Activated T-cell treated with anti-CD3 and anti-CD28 coated beads for 4 hours (primary cell): ENCODE measurements around the gene SCUBE1.

Experiments
- DNase-seq: peaks from one replicate; pipeline ENCODE4 v3.0.0-alpha.2; 2020

SCUBE1 gene

DNA sequence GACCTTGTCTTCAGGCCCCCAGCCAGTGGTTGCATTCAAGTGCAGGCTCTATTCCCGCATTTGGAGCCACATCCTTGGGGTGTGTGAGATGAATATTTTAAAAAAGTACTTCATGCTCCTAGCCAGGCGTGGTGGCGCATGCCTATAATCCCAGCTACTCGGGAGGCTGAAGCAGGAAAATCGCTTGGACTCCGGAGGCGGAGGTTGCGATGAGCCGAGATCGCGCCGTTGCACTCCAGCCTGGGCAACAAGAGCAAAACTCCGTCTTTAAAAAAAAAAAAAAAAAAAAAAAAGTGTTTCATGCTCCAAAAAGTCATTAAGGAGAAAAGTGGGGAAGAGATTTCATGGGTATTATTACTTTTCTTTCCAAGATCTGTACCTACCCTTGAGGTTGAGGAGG lies 18.0 kb downstream of the SCUBE1 start:
- DNase-seq: no peak

DNA sequence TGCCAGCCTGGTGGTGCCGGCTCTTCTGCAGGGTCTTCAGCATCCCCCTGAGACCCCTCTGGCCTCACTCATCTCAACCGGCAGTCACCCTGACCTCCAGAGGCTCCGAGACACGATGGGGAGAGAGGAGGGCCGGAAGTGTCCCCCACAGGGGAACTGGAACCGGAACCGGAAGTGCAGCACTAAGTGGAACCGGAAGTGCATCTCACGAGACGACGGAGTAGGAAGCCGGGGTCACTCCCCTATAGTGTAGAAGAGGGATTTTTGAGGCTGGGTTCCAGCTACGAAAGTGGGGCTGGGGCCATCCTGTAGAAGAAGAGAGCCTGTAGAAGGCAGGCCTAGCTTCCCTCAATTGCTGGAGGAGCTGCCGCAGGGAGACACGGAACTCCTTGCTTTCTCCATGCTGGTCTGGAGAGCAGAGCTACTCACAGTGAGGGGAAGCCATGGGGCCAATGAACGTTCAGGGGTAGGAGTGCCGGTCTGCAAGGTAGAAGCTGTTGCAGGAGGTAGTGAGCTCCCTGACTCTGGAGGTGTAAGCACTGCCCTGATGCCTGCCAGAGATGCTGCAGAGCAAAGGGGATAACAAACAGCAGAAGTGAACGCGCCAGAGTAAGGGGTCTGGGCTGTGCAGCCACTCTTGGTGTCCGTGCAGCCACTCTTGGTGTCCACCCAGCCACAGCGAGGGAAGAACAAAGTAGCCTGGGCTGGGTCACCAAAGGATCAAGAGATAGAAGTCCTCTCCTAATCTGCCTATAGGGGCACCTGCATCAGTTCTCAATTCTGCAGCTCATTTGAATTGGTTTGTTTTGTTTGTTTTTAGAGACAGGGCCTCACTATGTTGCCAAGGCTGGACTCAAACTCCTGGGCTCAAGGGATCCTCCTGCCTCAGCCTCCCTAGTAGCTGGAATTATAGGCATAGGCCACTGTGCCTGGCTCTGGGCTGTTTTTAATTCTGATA lies 21.9 kb downstream of the SCUBE1 start:
- no peak for DNase-seq

DNA sequence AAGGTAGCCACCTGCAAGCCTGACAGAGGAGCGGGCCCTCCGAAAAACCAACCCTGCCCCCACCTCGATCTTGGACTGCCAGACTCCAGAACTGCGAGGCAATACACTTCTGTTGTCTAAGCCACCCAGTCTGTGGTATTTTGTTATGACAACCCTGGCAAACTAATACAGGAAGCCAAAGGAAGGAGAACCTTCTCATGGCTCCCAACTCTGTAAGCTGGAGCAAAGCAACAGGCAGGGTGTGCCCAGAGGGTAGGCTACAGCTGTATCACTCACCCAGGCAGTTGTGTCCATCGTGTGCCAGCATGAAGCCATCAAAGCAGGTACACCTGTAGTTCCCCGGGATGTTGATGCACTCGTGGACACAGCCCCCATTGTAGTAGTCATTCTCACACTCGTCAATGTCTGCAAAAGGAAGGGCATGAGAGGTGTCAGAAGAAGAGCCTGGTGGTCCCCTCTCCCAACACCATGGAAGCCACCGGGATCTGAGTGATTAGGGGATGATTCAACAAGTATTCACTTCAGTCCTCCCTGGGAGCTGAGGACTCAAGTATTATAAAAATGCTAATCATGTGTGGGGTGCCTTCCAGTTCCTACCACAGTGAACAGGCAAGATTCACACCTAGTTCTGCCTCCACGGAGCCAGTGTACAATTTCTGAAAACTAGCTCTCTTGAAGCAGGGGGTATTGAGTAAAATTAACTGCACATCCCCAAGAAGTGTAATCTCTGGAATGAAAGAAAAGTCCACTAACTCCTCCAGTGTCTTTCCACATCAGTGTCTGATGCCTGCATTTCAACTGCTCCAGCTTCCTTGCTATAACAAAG lies 23.3 kb downstream of the SCUBE1 start:
- no peak for DNase-seq

DNA sequence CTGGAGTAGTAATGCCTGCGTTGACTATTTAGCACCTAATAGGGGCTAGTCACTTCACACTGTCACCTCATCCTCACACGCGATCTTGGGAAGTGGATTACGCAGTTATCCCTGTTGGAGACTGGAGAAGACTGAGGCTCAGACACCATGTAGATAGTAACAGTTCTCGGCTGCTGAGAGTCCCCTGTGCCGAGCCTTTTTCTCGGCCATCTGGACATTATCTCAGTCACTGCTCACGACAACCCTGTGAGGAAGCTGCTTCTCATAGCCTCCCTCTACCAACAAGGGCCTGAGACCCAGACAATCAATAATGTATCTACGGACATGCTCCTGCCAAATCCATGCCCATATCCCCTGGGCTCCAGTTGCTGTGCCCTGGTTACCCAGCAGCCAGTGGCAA lies 25.9 kb downstream of the SCUBE1 start:
- DNase-seq: no peak

DNA sequence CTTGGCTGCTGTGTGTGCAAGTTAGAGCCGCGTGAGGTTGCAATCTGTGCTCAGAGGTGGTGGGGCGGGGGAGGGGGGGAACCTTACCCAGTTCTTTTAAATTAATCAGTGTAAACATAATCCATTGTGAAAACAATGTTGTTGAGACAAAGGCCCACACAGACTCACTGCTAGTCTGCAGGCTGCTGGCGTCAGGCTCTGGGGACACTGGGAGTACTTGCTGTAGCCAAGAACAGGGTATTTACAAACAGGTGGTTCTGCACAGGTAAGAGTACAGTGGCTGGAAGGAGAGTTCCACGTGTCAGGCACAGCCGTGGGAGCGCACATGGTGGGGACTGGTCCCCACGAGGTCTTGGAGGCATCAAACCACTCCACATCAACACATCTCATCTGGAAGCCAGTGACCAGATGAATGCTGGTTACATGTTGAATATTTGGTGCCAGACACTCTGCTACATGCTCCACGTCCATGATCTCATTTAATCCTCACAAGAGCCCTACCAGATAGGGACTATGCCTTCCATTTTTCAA lies 27.4 kb downstream of the SCUBE1 start:
- DNase-seq: no peak

DNA sequence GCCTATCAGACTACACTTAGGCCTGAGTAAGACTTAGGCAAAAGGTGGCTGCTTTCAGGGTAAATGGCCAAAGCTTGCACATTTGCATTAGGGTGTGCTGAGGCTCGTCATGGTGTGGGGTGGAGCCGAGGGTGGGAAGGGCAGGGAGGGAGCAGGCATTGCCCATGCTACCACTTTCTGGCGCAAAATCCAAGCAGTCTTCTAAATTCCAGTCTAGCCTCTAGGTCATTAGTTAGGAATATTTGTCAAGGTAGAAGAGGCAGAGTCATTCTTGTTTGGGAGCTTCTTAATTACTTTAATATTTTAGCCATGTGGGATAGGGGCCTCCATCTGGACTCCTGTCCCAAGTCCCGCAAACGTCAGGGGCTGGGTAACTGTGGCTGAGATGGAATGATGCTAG lies 28.6 kb downstream of the SCUBE1 start:
- DNase-seq: no peak

DNA sequence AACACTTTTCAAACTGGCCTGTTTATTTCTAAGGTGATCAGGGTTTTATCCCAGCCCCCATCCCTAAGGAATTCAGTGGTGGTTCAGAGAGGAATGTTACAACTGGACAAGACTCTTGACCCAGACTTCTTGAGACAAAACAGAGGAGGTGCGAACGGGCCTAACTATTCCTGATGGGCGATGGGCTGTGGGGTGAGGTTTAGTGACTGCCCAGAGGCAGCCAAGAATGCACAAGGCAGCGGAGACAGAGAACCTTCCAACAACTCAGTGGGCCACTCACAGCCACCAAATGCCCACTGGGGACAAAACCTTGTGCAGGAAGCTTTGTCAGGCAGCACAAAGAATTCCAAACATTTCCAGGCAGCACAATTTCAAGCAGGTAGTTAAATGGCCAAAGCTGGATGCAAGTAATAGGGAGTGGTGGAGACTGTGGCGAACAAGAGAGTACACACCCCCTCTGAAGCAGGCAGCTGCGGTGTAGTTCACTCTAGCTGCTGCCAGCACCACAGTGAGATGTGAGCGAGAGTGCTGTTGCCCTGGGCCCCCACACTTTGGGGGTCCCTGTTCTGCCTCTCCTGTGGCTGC lies 29.2 kb downstream of the SCUBE1 start:
- DNase-seq: no peak

DNA sequence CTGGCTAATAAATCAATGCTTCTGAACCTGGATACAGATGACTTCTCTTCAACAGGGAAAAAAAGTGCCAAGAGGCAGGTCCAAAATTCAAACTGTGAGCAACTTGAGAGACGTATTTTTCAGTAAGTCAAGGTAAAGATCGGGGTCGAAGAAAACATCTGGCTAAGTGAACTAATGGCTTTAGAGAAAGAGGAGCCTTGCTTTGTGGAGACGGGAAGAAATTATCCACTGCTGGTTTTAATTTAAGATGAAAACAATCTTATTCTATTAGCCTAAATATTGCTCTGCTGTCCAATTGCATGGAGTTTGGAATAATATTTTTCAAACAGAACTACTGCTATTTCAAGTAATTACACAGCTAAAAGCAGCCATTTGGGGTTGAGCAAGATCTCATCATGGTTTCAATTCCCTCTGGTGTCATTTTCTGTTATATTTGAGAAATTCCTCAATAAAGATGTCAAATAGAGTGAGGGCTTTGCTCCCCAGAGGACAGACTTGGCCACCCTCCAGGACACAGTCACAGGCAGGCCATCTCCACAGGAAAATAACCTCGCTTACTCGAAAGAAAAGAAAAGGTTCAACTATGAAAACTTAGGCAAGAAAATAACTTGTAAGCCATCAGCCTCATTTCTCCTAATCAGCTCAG lies 29.8 kb downstream of the SCUBE1 start:
- no peak for DNase-seq

DNA sequence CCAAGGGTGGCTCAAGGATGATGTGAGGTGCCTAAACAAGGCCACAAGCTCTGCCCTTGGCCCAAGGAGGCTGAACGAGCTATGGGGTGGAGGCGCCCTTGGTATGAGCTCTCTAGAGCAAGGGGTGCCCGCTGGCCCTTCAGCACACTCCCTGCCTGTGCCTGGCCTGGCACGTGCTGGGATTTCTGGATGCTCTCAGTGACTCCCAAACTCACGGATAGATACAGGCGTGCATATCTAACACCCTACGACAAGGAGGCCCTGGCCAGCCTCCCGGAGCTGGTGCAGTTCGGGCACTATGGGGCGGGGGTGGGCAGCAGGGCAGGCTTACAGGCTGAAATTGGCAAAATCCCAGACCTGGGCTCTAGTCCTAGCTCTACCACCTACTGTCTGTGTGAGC lies 30.6 kb downstream of the SCUBE1 start:
- DNase-seq: no peak

DNA sequence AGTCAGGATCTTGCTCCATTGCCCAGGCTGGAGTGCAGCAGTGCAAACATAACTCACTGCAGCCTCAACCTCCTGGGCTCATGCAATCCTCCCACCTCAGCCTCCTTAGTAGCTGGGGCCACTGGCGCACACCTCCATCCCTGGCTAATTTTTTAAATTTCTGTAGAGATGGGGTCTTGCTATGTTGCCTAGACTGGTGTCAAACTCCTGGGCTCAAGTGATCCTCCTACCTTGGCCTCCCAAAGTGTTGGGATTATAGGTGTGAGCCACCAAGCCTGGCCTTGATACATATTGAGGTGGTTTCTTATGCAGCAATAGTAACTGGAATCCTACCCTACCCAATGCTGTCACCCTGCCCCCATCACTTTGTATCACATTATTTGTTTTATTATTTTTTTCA lies 32.4 kb downstream of the SCUBE1 start:
- no peak for DNase-seq

DNA sequence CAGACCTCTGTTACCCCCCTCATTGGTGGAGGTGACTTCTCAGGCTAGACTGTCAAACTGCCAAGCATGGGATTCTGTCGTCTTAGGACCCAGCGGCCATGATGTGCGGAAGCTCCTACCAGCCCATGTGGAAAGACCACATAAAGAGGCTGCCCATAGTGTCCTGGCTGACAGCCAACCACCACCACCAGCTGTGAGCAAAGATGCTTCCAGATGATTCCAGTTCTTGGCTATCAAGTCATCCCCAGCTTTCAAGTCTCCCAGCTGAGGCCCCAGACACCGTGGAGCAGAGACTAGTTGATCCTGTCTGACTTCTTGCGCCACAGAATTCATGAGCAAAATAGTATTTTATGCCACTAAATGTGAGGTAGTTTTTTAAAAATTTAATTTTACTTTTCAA lies 32.9 kb downstream of the SCUBE1 start:
- DNase-seq: no peak

DNA sequence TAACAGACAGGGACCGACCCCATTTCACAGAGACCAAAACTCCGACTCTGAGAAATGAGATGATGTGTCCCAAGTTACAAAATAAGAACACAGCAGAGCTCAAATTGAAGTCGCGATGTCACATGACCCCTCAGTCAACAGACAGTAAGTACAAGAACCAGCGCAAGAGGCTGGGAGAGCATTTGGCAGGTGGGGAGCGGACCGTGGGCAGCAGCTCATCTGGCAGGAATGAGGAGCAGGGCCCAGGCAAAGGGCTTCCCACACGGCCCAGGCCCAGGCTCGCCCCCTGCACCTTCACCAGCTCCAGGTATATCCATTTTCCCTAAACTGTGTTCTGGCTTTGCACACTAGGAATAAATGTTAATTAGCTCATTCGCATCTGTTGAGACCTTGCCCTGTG lies 34.3 kb downstream of the SCUBE1 start:
- DNase-seq: no peak

DNA sequence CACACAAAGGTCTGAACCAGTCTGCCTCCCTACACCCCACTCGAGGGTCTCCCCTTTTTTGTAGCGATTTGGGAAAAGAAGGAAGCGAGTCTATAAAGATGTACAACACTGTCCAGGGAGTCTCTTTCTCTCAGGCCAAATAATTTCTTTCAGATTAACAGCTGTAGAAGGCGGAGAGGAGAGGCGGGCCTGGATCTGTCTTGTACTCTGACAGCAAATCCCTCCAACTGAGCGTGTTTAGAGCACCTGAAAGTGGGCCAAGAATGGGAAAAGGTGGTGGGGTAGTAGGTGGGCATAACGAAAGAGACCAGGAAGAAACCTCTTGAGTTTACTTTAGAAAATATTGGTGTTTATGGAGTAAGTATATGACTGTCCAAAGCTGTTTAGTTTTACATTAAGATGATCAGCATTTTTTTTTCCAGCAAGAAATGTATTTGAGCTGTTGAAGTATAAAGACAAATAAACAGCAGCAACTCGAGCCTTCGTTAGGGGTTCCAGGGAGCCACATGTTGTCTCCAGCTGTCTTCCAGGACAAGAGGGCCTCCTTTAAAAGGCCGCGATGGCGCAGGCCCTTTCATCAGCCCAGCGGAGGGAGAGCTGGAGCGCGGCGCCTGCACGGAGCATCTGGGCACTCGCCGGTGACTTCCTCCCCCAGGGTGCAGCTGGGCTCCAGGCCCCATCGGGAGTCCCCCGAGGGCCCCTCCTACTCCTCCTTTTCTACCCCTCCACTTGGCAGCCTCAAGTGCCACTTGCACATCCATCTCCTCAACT lies 34.9 kb downstream of the SCUBE1 start:
- no peak for DNase-seq

DNA sequence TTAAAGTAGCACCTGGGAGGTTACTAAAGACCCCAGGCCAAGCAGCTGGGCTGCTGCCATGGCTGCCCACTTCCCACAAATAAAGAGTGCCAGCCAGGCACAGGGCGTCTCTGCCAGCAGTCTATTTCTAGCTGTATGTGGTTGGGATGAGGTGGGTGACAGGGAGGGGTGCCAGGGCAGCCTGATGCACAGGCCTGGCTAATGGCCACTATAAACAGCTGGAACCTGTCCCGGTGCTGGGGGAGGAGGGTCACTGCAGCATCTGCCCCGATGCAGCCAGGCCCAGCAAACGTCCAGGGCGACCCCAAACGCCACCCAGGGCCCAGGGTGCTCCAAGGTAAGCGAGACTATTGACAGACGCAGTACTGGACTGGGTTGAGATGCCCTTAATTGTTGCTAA lies 37.4 kb downstream of the SCUBE1 start:
- no peak for DNase-seq

DNA sequence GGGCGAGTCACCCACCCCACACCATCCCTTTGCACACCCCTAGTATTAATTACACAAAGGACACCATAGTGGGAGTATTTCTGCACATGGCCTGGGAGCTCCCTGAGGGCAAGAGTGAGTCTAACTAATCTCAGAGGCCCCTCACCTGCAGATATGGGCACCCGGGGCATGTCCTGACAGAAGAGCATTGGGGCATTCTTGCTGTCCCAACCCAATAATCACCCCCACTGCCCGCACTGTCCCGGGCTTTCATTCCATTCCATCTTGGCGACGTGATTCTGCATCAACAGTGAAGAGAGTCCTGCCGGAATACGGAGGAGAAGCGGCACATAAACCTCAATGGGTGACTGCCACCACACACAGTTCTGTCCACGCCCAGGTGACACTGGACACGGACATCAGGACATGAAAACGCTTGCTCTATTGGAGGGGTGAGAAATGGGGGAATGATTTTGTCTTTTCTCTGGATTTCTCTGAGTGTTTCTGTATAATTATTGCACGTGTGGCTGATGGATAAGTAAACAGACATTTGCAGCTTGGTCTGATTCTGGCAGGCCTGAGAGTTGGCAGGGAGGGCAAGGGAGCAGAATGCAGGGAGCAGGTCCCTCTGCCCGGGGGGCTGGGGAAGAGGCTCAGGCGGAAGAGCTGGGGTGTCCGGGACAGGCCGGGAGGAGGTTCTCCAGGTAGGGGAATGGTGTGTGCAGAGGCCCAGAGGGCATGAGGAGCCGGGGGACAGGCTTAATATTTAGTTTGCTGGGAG lies 38.2 kb downstream of the SCUBE1 start:
- DNase-seq: no peak

DNA sequence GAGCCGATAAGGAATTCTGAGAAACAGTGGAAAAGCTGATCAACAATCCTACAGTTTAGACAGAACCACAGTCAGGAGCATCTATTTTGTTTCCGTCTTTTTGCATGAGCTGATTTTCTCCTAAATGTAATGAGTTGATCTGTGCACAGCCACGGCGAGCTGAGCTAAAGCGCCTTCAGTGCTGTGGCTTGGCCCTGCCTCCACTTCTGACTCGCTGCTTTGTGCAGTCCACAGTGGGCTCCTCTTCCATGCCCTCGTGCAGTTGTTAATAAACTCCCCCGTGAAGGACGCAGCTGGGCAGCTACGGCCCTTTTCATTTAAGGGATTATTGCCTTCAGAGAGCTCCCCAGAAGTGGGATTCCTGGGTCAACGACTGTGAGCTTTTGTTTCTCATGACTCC lies 39.4 kb downstream of the SCUBE1 start:
- DNase-seq: no peak

DNA sequence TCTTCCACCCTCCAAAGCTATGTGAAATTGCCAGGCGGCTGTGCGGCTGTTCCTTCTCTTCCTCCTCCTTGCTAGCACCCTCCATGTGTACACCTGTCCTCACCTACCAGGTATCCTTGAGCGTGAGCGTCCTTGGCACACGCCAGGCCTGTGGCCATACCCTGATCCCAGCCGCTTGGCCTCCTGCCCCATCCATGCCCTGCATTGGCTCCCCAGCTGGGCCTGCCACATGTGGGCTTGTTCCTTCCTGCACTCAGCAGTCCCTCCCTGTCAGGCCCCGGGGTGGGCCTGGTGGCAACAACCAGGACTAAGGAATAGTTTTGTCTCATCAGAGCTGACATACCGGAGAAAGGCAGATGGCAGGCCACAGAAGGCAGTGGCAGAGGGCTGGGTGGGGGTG lies 40.0 kb downstream of the SCUBE1 start:
- no peak for DNase-seq

DNA sequence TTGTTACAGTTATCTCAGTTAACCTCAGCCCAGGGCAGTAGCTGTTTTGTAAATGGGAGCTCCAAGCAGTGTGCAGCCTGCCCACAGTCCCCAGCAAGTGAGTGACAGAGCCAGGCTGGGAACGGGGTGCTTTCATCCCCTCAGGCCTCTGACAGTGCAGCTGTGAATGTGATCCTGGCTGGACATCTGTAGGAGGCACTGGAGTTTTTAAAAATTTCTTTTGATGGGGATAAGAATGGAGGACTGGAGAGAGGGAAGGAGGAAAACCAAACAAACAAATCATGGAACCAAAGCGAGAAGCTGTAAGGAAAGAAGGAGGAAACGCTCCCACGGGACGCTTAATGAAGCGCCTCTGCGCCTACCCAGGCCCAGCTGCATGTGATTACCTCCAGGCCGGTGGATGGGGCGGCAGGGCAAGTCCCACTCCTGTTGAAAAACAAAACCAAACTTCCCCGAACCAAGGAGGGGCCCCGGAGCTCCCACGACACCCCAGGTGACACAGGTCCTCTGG lies 40.6 kb downstream of the SCUBE1 start:
- DNase-seq: no peak

DNA sequence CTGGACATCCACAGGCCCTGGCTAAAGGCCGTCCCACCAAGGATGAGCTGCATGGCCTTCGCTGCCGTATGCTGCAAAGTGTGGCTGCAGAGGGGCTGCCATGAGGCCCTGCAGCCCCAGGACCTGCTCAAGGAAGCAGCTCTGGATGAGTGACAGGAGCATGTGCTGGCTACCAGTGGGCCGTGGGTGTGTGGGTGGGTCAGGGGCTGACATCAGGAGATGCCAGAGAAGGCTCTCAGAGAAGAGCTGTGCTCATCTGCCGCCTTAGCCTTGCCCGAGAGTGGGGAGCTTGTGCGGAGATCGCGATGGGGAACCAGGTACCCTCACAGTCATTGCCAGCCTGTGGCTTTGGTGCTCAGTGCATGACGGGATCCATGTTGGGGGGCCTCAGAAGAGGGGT lies 41.3 kb downstream of the SCUBE1 start:
- DNase-seq: no peak

DNA sequence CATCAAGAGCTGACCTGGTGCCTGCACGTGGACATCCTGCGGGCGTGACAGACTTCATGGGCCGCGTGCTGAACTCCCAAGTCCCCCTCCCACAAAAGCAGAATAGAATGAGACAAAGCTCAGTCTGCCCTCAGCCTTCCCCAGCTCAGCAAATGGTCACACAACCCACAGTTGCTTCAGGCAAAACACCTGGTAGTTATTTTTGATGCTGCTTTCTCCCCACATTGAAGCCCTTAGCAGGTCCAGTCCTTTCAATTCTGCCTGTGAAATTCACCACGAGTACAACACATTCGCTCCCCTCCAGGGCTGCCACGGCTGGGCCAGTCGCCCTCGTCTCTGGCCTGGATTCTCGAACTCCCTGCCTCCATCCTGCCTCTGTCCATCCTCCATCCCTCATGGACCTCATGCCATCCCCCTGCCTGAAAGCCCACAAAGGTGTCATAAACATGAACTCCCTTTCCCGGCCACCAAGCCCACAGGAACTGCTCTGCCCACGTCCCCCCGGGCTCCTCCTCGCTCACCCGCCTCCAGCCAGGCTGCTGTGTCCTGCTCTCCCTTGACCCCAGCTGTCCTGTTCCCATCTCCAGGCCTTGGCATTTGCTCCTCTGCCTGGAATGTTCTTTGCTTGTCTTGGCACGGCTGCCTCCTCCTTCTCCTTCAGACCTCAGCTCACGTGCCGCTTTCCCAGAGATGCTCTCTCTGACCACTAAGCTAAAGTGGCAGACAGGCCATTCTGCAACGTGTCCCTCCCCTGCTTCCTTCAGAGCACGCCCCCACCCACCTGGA lies 42.1 kb downstream of the SCUBE1 start:
- no peak for DNase-seq
